B cell (primary cell): ENCODE results near the gene CYP2A6. TPM values are rescaled to one million over a fixed set of nuclear protein-coding genes. Genes with fewer than 3 reads are reported as not detected.
"Not testable (repeated sequence)": the region's sequence is repeated elsewhere in the genome, so short reads cannot be mapped to it uniquely, and the experiment has no call there.

Experiments used
- ATAC-seq: fragments of 200-7000 bp; cut with Tn5 transposase; one replicate; pipeline ENCODE4 v1.10.0; 2021; ENCODE audit warnings: low read depth, mild to moderate bottlenecking, moderate number of reproducible peaks, moderate library complexity
- CTCF ChIA-PET: fragments of 350-600 bp; sonication (Branson Sonifier 250); formaldehyde crosslinking; loops from one replicate; lab custom pipeline; 2021; ENCODE audit warnings: antibody characterized with exemption, inconsistent platforms; lab: Charles Lee
- POLR2A ChIA-PET: fragments of 350-600 bp; sonication (Branson Sonifier 250); formaldehyde crosslinking; loops from one replicate; lab custom pipeline; 2021; ENCODE audit warnings: antibody characterized with exemption; lab: Charles Lee
- DNase-seq: peaks from one replicate; pipeline ENCODE4 v3.0.0; 2013
- H2AFZ ChIP-seq: 2 replicates; pipeline ENCODE4 v1.6.1; 2012; ENCODE audit warnings: mild to moderate bottlenecking, low read depth, low read length; ENCODE audit not compliant: insufficient read depth, poor library complexity, severe bottlenecking
- H3K27ac ChIP-seq, 2 donors: 1 replicate in 1 of 2; 2 replicates in 1 of 2; pipeline ENCODE4 v1.5.1; 2012 to 2013; ENCODE audit warnings: low read length in 2 of 2, mild to moderate bottlenecking in 2 of 2, moderate library complexity in 1 of 2
- H3K27me3 ChIP-seq, 4 experiments: fragments of 200-600 bp in 1 of 4; sonication (generic) in 1 of 4; replicated peaks in 1 of 4; 1 replicate in 2 of 4; 2 replicates in 2 of 4; pipeline versions ENCODE4 v1.6.1 to v1.7.0; 2013 to 2016; ENCODE audit warnings: low read length in 3 of 4, mild to moderate bottlenecking in 2 of 4, mixed read lengths in 1 of 4, moderate library complexity in 1 of 4; ENCODE audit not compliant: insufficient read depth in 4 of 4, control insufficient read depth in 3 of 4; ENCODE audit errors: control extremely low read depth in 1 of 4
- H3K36me3 ChIP-seq, 2 experiments: replicated peaks in 1 of 2; 1 replicate in 1 of 2; 2 replicates in 1 of 2; pipeline versions ENCODE4 v1.6.1 to v1.7.1; 2013; ENCODE audit warnings: low read length in 1 of 2; ENCODE audit not compliant: insufficient read depth in 2 of 2, control insufficient read depth in 1 of 2; ENCODE audit errors: control extremely low read depth in 1 of 2, extremely low read depth in 1 of 2
- H3K4me1 ChIP-seq, 2 donors: fragments of 200-600 bp in 1 of 2; sonication (generic) in 1 of 2; 1 replicate in 1 of 2; 2 replicates in 1 of 2; pipeline versions ENCODE4 v1.5.1 to v1.6.1; 2013 to 2017; ENCODE audit warnings: low read length in 2 of 2; ENCODE audit not compliant: control insufficient read depth in 2 of 2, insufficient read depth in 2 of 2
- H3K4me2 ChIP-seq: replicated peaks from 2 replicates; pipeline ENCODE3; 2012; ENCODE audit warnings: mild to moderate bottlenecking, low read depth, low read length; ENCODE audit not compliant: poor library complexity, severe bottlenecking
- H3K4me3 ChIP-seq, 5 experiments: fragments of 200-600 bp in 1 of 5; sonication (generic) in 1 of 5; 1 replicate in 3 of 5; 2 replicates in 2 of 5; pipeline versions ENCODE4 v1.5.1 to v1.7.0; 2011 to 2016; ENCODE audit warnings: low read length in 4 of 5, mild to moderate bottlenecking in 4 of 5, low read depth in 2 of 5, control low read depth in 1 of 5, moderate library complexity in 1 of 5; ENCODE audit not compliant: insufficient read depth in 1 of 5; ENCODE audit errors: control extremely low read depth in 1 of 5, extremely low read depth in 1 of 5
- H3K79me2 ChIP-seq: fragments of 200-600 bp; sonication (generic); one replicate; pipeline ENCODE4 v1.6.0; 2016; ENCODE audit warnings: low read length; ENCODE audit not compliant: control insufficient read depth, insufficient read depth
- H3K9ac ChIP-seq: fragments of 200-600 bp; sonication (generic); 2 replicates; pipeline ENCODE4 v1.6.1; 2017; ENCODE audit warnings: mild to moderate bottlenecking, low read length, moderate library complexity
- H3K9me3 ChIP-seq, 3 donors: one replicate each; pipeline versions ENCODE4 v1.6.1 to v1.7.1; 2013; ENCODE audit warnings: low read length in 2 of 3; ENCODE audit not compliant: control insufficient read depth in 2 of 3, insufficient read depth in 1 of 3; ENCODE audit errors: control extremely low read depth in 1 of 3
- H4K20me1 ChIP-seq: 2 replicates; pipeline ENCODE4 v1.6.0; 2012; ENCODE audit warnings: mild to moderate bottlenecking, low read length; ENCODE audit not compliant: insufficient read depth, control insufficient read depth, poor library complexity, severe bottlenecking
- H3K27ac Mint-ChIP-seq: one replicate; pipeline ENCODE4 v1.8.0; 2021; ENCODE audit warnings: mixed read lengths
- H3K27me3 Mint-ChIP-seq: one replicate; pipeline ENCODE4 v1.8.0; 2021; ENCODE audit warnings: mixed read lengths
- H3K4me1 Mint-ChIP-seq: one replicate; pipeline ENCODE4 v1.8.0; 2021; ENCODE audit warnings: mixed read lengths
- H3K4me3 Mint-ChIP-seq: one replicate; pipeline ENCODE4 v1.8.0; 2021; ENCODE audit warnings: mixed read lengths
- H3K9me3 Mint-ChIP-seq: one replicate; pipeline ENCODE4 v1.8.0; 2022; ENCODE audit warnings: mixed read lengths; ENCODE audit not compliant: insufficient read depth
- WGBS: methylation state at CpG from one replicate; pipeline ENCODE4 v1.1.5; 2013; ENCODE audit warnings: missing lambda C conversion rate; ENCODE audit not compliant: insufficient coverage; 5-methylcytosine and 5-hydroxymethylcytosine counted together
- intact Hi-C: fragments of 100-400 bp; cut with micrococcal nuclease; formaldehyde crosslinking; loops from one replicate; pipeline ENCODE4 v1.10.0; 2022
- polyA plus RNA-seq: library from polyadenylated mRNA; depleted of rRNA; stranded (reverse); fragments of >200 nt; gene quantifications from 2 replicates; pipeline ENCODE4 v1.2.3, GENCODE V29; 2012
- total RNA-seq, 2 donors: library from RNA; stranded (reverse); fragments of 120-200 nt in 1 of 2; gene quantifications; 1 replicate in 1 of 2; 2 replicates in 1 of 2; pipeline versions ENCODE4 v1.2.3 to v1.2.4, GENCODE V29; 2013 to 2022

CYP2A6 gene
- total and polyA plus RNA-seq, 2 donors (not counting 1 experiment from before 2014, with no cell fraction given): not detected

- ATAC-seq, H3K27ac Mint-ChIP-seq, H3K27me3 ChIP-seq, H3K4me1 ChIP-seq, H3K27ac ChIP-seq, H3K9me3 ChIP-seq, H3K36me3 ChIP-seq, H3K79me2 ChIP-seq, H2AFZ ChIP-seq, H3K4me1 Mint-ChIP-seq, H3K9ac ChIP-seq, H3K9me3 Mint-ChIP-seq, H3K4me2 ChIP-seq, CTCF ChIA-PET, intact Hi-C loops, H3K4me3 Mint-ChIP-seq, H3K4me3 ChIP-seq, H4K20me1 ChIP-seq: not testable (repeated sequence)
- H3K27me3 Mint-ChIP-seq: peaks cover 28% of the 10 kb centered on the region
- 100% methylated on average over 1 of the region's 3 CpGs for WGBS
- POLR2A ChIA-PET: interaction anchor here (0.6 kb wide), 1 partner anchor 1788 kb away, joined by 10 read pairs; no protein-coding TSS in a partner anchor
- peak; percentile 2 for DNase-seq
Observed at GRCh38 chr19:40882062-40882461, 31.8 kb upstream of the CYP2A6 start, which contains the start of gene CYP2A7. TSS of gene CYP2A7 (minus strand) at chr19:40882231. CDS start at chr19:40882210, 21 bp downstream.

GRCh38 chr19:40879349-40879748, 29.1 kb upstream of the CYP2A6 start:
- H3K9me3 Mint-ChIP-seq, H3K27ac ChIP-seq, H3K4me1 Mint-ChIP-seq, H3K4me2 ChIP-seq, H3K27me3 ChIP-seq, CTCF ChIA-PET, POLR2A ChIA-PET, H4K20me1 ChIP-seq, H2AFZ ChIP-seq, H3K4me3 Mint-ChIP-seq, H3K79me2 ChIP-seq, H3K9me3 ChIP-seq, H3K36me3 ChIP-seq, H3K4me1 ChIP-seq, ATAC-seq, intact Hi-C loops, H3K27ac Mint-ChIP-seq, H3K4me3 ChIP-seq, H3K9ac ChIP-seq: not testable (repeated sequence)
- WGBS: 100% methylated on average over 2 of the region's 4 CpGs
- peaks cover 39% of the 10 kb centered on the region for H3K27me3 Mint-ChIP-seq
- DNase-seq: peak; percentile 1

- H4K20me1 ChIP-seq, H3K4me1 Mint-ChIP-seq, intact Hi-C loops, CTCF ChIA-PET, H3K27me3 ChIP-seq, H3K36me3 ChIP-seq, H3K9me3 Mint-ChIP-seq, H3K27ac ChIP-seq, H3K79me2 ChIP-seq, H3K9me3 ChIP-seq, POLR2A ChIA-PET, H3K4me1 ChIP-seq: not testable (repeated sequence)
- Histone ChIP-seq H3K9ac (peak overlapping the region; percentile 37), H3K4me2 (peak overlapping the region; percentile 68), H3K4me3 (peak overlapping the region in 4 of 5 experiments; percentile 11 to 50 (median 34)), H2AFZ (peak overlapping the region; percentile 58)
- ATAC-seq: peak; percentile 90
- 4% methylated on average over 9 of the region's 23 CpGs for WGBS
- H3K27me3 Mint-ChIP-seq: peaks cover 51% of the 10 kb centered on the region
- peak; percentile 72 for DNase-seq
- peak overlapping the region; percentile 77 for H3K27ac Mint-ChIP-seq
- peak overlapping the region; percentile 91 for H3K4me3 Mint-ChIP-seq
Observed at GRCh38 chr19:40875526-40875951, 25.3 kb upstream of the CYP2A6 start.

GRCh38 chr19:40874874-40875273, 24.6 kb upstream of the CYP2A6 start:
- H3K9ac ChIP-seq, H3K27ac ChIP-seq, H4K20me1 ChIP-seq, CTCF ChIA-PET, H3K4me1 ChIP-seq, intact Hi-C loops, H3K4me1 Mint-ChIP-seq, H3K9me3 Mint-ChIP-seq, H3K79me2 ChIP-seq, H3K36me3 ChIP-seq, H3K27me3 ChIP-seq, H3K9me3 ChIP-seq, ATAC-seq, DNase-seq, H2AFZ ChIP-seq, POLR2A ChIA-PET: not testable (repeated sequence)
- Mint-ChIP-seq H3K27me3 (peaks cover 57% of the 10 kb centered on the region), H3K27ac (peak overlapping the region; percentile 41), H3K4me3 (peak overlapping the region; percentile 91)
- WGBS: 83% methylated on average over 1 of the region's 4 CpGs
- Histone ChIP-seq H3K4me2 (peak overlapping the region; percentile 68), H3K4me3 (peak overlapping the region in 2 of 5 experiments; percentile 11 to 25)
